GM23338 (cell line): ENCODE measurements around the gene WWOX. TPM values are rescaled to one million over a fixed set of nuclear protein-coding genes. Genes with fewer than 3 reads are reported as not detected.

Experiments
- ATAC-seq: fragments of 200-7000 bp; cut with Tn5 transposase; 3 replicates; pipeline ENCODE4 v1.9.1; 2020
- DNase-seq: peaks from one replicate; pipeline ENCODE4 v3.0.0-alpha.2; 2015; ENCODE audit warnings: low spot score
- H2AFZ ChIP-seq: fragments of 200-600 bp; sonication (generic); 2 replicates; pipeline ENCODE4 v1.8.0; 2016; ENCODE audit warnings: antibody characterized with exemption, mild to moderate bottlenecking, moderate library complexity
- H3F3A ChIP-seq: fragments of 200-600 bp; sonication (generic); replicated peaks from 2 replicates; pipeline ENCODE4 v1.8.0; 2017; ENCODE audit warnings: antibody characterized with exemption, mixed run types, low read depth
- H3K27ac ChIP-seq: fragments of 200-600 bp; sonication (generic); 2 replicates; pipeline ENCODE4 v1.6.1; 2016; ENCODE audit warnings: low read depth
- H3K27me3 ChIP-seq: fragments of 200-600 bp; sonication (generic); 2 replicates; pipeline ENCODE4 v1.8.0; 2016; ENCODE audit warnings: mild to moderate bottlenecking, mixed run types, moderate library complexity; ENCODE audit not compliant: insufficient read depth
- H3K36me3 ChIP-seq: fragments of 200-600 bp; sonication (generic); 2 replicates; pipeline ENCODE4 v1.8.0; 2016; ENCODE audit warnings: mild to moderate bottlenecking; ENCODE audit not compliant: insufficient read depth
- H3K4me1 ChIP-seq: fragments of 200-600 bp; sonication (generic); 2 replicates; pipeline ENCODE4 v1.8.0; 2016; ENCODE audit warnings: mild to moderate bottlenecking, moderate library complexity; ENCODE audit not compliant: insufficient read depth
- H3K4me2 ChIP-seq: fragments of 200-600 bp; sonication (generic); 2 replicates; pipeline ENCODE4 v1.7.1; 2017; ENCODE audit warnings: mixed run types
- H3K4me3 ChIP-seq: fragments of 200-600 bp; sonication (generic); 2 replicates; pipeline ENCODE4 v1.6.1; 2016; ENCODE audit warnings: mixed run types
- H3K79me2 ChIP-seq: fragments of 200-600 bp; sonication (generic); replicated peaks from 2 replicates; pipeline ENCODE4 v1.8.0; 2017; ENCODE audit warnings: mild to moderate bottlenecking; ENCODE audit not compliant: insufficient read depth
- H3K9me2 ChIP-seq: fragments of 200-600 bp; sonication (generic); 2 replicates; pipeline ENCODE4 v1.8.0; 2017; ENCODE audit not compliant: insufficient read depth
- H4K20me1 ChIP-seq: fragments of 200-600 bp; sonication (generic); replicated peaks from 2 replicates; pipeline ENCODE4 v1.8.0; 2017; ENCODE audit warnings: mild to moderate bottlenecking; ENCODE audit not compliant: insufficient read depth
- H3K27ac Mint-ChIP-seq: 2 replicates; pipeline ENCODE4 v1.8.0; 2020; ENCODE audit warnings: inconsistent platforms, mild to moderate bottlenecking, moderate library complexity, mixed read lengths
- H3K27me3 Mint-ChIP-seq: 3 replicates; pipeline ENCODE4 v1.8.0; 2022; ENCODE audit warnings: low read depth, mild to moderate bottlenecking, moderate library complexity, mixed read lengths, inconsistent platforms; ENCODE audit not compliant: insufficient read depth, poor library complexity
- H3K36me3 Mint-ChIP-seq: 3 replicates; pipeline ENCODE4 v1.8.0; 2021; ENCODE audit warnings: low read depth, mild to moderate bottlenecking, inconsistent platforms, moderate library complexity, mixed read lengths
- H3K4me1 Mint-ChIP-seq: 3 replicates; pipeline ENCODE4 v1.8.0; 2020; ENCODE audit warnings: mild to moderate bottlenecking, inconsistent platforms, mixed read lengths
- H3K4me3 Mint-ChIP-seq: 3 replicates; pipeline ENCODE4 v1.8.0; 2021; ENCODE audit warnings: moderate library complexity, mild to moderate bottlenecking, inconsistent platforms, mixed read lengths
- H3K9me3 Mint-ChIP-seq: 3 replicates; pipeline ENCODE4 v1.8.0; 2020; ENCODE audit warnings: moderate library complexity, mild to moderate bottlenecking, inconsistent platforms, mixed read lengths
- CREB1 ChIP-seq: fragments of 250-450 bp; sonication (Bioruptor Pico); IDR thresholded peaks from 2 replicates; pipeline ENCODE4 v1.5.0; 2020; ENCODE audit warnings: low read depth, mild to moderate bottlenecking, moderate library complexity
- EZH2 ChIP-seq: fragments of 200-600 bp; sonication (generic); IDR thresholded peaks from one replicate; pipeline ENCODE4 v1.8.0; 2017; ENCODE audit warnings: antibody characterized with exemption, mild to moderate bottlenecking, low read depth; ENCODE audit not compliant: unreplicated experiment
- EZH2phosphoT487 ChIP-seq: fragments of 200-600 bp; sonication (generic); IDR thresholded peaks from one replicate; pipeline ENCODE4 v1.8.1; 2018; ENCODE audit warnings: antibody characterized with exemption; ENCODE audit not compliant: unreplicated experiment
- JUNB ChIP-seq: IDR thresholded peaks from one replicate; pipeline ENCODE4 v1.6.1; 2016; ENCODE audit warnings: antibody characterized with exemption; ENCODE audit not compliant: unreplicated experiment
- NANOG ChIP-seq: IDR thresholded peaks from 2 replicates; pipeline ENCODE4 v1.6.1; 2016; ENCODE audit warnings: antibody characterized with exemption, borderline replicate concordance
- POLR2AphosphoS5 ChIP-seq: IDR thresholded peaks from 2 replicates; pipeline ENCODE4 v1.6.1; 2016; ENCODE audit warnings: antibody characterized with exemption, low read depth
- STAT1 ChIP-seq: IDR thresholded peaks from one replicate; pipeline ENCODE4 v1.6.1; 2016; ENCODE audit warnings: antibody characterized with exemption; ENCODE audit not compliant: unreplicated experiment
- ZNF114 ChIP-seq: fragments of 250-450 bp; sonication (Bioruptor Pico); IDR thresholded peaks from 2 replicates; pipeline ENCODE4 v1.5.0; 2020; ENCODE audit warnings: mild to moderate bottlenecking, moderate library complexity
- ZNF331 ChIP-seq: fragments of 250-450 bp; sonication (Bioruptor Pico); IDR thresholded peaks from 2 replicates; pipeline ENCODE4 v1.5.0; 2020; ENCODE audit warnings: low read depth, mild to moderate bottlenecking, moderate library complexity
- polyA plus RNA-seq: library from polyadenylated mRNA; unstranded; fragments of >200 nt; fragmentation: Nextera tagmentation; extraction: Ambion mirVana; gene quantifications from 2 replicates; pipeline ENCODE4 v1.2.1, GENCODE V29; 2016
- total RNA-seq: library from RNA; depleted of rRNA; stranded (reverse); fragments of >200 nt; shearing (Covaris generic); gene quantifications from 2 replicates; pipeline ENCODE4 v1.2.3, GENCODE V29; 2014
- TF ChIP-seq, protein P1 (sequence below): IDR thresholded peaks from 2 replicates; pipeline ENCODE4 v1.6.1; 2016; ENCODE audit warnings: antibody characterized with exemption
- TF ChIP-seq, protein P2 (sequence below): IDR thresholded peaks from one replicate; pipeline ENCODE4 v1.6.1; 2018; ENCODE audit warnings: antibody characterized with exemption; ENCODE audit not compliant: unreplicated experiment
- TF ChIP-seq, protein P3 (sequence below): fragments of 250-450 bp; sonication (Bioruptor Pico); IDR thresholded peaks from 2 replicates; pipeline ENCODE4 v1.5.0; 2020; ENCODE audit warnings: mild to moderate bottlenecking, moderate library complexity

WWOX gene
- total and polyA plus RNA-seq, 2 experiments from 2014 or later: 10.0 to 19.3 TPM

DNA sequence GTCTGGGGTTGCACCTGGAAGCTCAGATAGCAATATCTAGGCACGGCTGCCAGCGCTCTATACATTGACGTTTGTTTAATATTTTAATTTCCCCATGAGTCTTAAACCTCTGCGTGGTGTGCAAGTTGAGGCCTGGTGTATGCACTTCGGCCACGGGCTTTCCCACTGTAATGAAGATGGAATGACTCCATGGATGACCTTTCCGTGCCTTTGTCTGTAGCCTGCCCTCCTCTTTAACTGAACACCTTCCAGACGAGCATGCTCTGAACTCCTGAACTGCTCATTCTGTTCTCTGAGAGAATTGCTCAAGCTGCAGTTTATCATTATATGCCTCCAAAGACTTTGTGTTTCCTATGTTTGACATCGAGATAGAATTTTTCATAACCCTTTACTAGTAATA lies 438.8 kb downstream of the WWOX start:
- Histone ChIP-seq H3K27me3 (no peaks in the 10 kb centered on the region), H3F3A (no peaks in the 10 kb centered on the region), H3K9me2 (0 out of 2 replicates have a peak, but pooled peaks cover 2% of the 10 kb centered on the region), H3K36me3 (no peaks in the 10 kb centered on the region), H3K4me2 (no peak overlapping the region), H4K20me1 (no peaks in the 10 kb centered on the region), H3K79me2 (no peaks in the 10 kb centered on the region), H3K4me3 (no peak overlapping the region), H3K27ac (no peak overlapping the region), H2AFZ (no peak overlapping the region), H3K4me1 (no peaks in the 10 kb centered on the region)
- Mint-ChIP-seq H3K27ac (no peak overlapping the region), H3K36me3 (no peaks in the 10 kb centered on the region), H3K4me1 (no peaks in the 10 kb centered on the region), H3K9me3 (no peaks in the 10 kb centered on the region), H3K4me3 (no peak overlapping the region), H3K27me3 (peaks cover 3% of the 10 kb centered on the region)
- ATAC-seq (no peak), DNase-seq (no peak)
- TF ChIP-seq STAT1: no peak
- no peak for TF ChIP-seq EZH2

DNA sequence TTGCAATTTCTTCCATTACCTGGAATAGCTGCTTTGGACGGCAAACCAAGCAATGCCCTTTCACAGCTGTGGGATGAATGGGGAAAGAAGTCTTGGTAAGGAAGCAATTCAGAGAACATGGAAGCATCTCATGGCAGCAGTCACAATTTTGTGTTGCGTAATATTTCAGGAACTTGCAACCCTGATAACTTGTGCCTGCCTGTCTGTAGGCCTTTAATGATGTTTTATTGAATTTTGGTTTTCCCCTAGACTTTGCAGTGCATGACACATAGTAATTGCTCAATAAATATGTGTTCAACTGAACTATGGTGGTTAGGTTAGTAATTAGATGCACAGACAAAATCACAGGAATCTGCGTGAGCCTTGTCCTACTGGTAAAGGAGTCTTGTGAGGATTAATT lies 439.5 kb downstream of the WWOX start:
- Histone ChIP-seq H3K4me1 (no peaks in the 10 kb centered on the region), H3K9me2 (0 out of 2 replicates have a peak, but pooled peaks cover 2% of the 10 kb centered on the region), H3K27me3 (no peaks in the 10 kb centered on the region), H3F3A (no peaks in the 10 kb centered on the region), H2AFZ (no peak overlapping the region), H3K4me3 (no peak overlapping the region), H3K36me3 (no peaks in the 10 kb centered on the region), H3K27ac (no peak overlapping the region), H3K79me2 (no peaks in the 10 kb centered on the region), H3K4me2 (no peak overlapping the region), H4K20me1 (no peaks in the 10 kb centered on the region)
- H3K4me3 Mint-ChIP-seq: no peak overlapping the region
- H3K27ac Mint-ChIP-seq: no peak overlapping the region
- H3K4me1 Mint-ChIP-seq: no peaks in the 10 kb centered on the region
- no peaks in the 10 kb centered on the region for H3K36me3 Mint-ChIP-seq
- no peaks in the 10 kb centered on the region for H3K9me3 Mint-ChIP-seq
- H3K27me3 Mint-ChIP-seq: peaks cover 3% of the 10 kb centered on the region
- ATAC-seq: no peak
- no peak for DNase-seq
- no peak for TF ChIP-seq ZNF331 (CRISPR knock-in tag)
- TF ChIP-seq EZH2: no peak
- TF ChIP-seq, protein P1, sequence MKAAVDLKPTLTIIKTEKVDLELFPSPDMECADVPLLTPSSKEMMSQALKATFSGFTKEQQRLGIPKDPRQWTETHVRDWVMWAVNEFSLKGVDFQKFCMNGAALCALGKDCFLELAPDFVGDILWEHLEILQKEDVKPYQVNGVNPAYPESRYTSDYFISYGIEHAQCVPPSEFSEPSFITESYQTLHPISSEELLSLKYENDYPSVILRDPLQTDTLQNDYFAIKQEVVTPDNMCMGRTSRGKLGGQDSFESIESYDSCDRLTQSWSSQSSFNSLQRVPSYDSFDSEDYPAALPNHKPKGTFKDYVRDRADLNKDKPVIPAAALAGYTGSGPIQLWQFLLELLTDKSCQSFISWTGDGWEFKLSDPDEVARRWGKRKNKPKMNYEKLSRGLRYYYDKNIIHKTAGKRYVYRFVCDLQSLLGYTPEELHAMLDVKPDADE: no peak
- TF ChIP-seq CREB1 (CRISPR knock-in tag): no peak
- no peak for TF ChIP-seq STAT1
- no peak for TF ChIP-seq NANOG
- TF ChIP-seq JUNB: no peak
- no peak for TF ChIP-seq POLR2AphosphoS5
- TF ChIP-seq EZH2phosphoT487: no peak
- TF ChIP-seq, protein P2, sequence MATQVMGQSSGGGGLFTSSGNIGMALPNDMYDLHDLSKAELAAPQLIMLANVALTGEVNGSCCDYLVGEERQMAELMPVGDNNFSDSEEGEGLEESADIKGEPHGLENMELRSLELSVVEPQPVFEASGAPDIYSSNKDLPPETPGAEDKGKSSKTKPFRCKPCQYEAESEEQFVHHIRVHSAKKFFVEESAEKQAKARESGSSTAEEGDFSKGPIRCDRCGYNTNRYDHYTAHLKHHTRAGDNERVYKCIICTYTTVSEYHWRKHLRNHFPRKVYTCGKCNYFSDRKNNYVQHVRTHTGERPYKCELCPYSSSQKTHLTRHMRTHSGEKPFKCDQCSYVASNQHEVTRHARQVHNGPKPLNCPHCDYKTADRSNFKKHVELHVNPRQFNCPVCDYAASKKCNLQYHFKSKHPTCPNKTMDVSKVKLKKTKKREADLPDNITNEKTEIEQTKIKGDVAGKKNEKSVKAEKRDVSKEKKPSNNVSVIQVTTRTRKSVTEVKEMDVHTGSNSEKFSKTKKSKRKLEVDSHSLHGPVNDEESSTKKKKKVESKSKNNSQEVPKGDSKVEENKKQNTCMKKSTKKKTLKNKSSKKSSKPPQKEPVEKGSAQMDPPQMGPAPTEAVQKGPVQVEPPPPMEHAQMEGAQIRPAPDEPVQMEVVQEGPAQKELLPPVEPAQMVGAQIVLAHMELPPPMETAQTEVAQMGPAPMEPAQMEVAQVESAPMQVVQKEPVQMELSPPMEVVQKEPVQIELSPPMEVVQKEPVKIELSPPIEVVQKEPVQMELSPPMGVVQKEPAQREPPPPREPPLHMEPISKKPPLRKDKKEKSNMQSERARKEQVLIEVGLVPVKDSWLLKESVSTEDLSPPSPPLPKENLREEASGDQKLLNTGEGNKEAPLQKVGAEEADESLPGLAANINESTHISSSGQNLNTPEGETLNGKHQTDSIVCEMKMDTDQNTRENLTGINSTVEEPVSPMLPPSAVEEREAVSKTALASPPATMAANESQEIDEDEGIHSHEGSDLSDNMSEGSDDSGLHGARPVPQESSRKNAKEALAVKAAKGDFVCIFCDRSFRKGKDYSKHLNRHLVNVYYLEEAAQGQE: no peak
- TF ChIP-seq, protein P3, sequence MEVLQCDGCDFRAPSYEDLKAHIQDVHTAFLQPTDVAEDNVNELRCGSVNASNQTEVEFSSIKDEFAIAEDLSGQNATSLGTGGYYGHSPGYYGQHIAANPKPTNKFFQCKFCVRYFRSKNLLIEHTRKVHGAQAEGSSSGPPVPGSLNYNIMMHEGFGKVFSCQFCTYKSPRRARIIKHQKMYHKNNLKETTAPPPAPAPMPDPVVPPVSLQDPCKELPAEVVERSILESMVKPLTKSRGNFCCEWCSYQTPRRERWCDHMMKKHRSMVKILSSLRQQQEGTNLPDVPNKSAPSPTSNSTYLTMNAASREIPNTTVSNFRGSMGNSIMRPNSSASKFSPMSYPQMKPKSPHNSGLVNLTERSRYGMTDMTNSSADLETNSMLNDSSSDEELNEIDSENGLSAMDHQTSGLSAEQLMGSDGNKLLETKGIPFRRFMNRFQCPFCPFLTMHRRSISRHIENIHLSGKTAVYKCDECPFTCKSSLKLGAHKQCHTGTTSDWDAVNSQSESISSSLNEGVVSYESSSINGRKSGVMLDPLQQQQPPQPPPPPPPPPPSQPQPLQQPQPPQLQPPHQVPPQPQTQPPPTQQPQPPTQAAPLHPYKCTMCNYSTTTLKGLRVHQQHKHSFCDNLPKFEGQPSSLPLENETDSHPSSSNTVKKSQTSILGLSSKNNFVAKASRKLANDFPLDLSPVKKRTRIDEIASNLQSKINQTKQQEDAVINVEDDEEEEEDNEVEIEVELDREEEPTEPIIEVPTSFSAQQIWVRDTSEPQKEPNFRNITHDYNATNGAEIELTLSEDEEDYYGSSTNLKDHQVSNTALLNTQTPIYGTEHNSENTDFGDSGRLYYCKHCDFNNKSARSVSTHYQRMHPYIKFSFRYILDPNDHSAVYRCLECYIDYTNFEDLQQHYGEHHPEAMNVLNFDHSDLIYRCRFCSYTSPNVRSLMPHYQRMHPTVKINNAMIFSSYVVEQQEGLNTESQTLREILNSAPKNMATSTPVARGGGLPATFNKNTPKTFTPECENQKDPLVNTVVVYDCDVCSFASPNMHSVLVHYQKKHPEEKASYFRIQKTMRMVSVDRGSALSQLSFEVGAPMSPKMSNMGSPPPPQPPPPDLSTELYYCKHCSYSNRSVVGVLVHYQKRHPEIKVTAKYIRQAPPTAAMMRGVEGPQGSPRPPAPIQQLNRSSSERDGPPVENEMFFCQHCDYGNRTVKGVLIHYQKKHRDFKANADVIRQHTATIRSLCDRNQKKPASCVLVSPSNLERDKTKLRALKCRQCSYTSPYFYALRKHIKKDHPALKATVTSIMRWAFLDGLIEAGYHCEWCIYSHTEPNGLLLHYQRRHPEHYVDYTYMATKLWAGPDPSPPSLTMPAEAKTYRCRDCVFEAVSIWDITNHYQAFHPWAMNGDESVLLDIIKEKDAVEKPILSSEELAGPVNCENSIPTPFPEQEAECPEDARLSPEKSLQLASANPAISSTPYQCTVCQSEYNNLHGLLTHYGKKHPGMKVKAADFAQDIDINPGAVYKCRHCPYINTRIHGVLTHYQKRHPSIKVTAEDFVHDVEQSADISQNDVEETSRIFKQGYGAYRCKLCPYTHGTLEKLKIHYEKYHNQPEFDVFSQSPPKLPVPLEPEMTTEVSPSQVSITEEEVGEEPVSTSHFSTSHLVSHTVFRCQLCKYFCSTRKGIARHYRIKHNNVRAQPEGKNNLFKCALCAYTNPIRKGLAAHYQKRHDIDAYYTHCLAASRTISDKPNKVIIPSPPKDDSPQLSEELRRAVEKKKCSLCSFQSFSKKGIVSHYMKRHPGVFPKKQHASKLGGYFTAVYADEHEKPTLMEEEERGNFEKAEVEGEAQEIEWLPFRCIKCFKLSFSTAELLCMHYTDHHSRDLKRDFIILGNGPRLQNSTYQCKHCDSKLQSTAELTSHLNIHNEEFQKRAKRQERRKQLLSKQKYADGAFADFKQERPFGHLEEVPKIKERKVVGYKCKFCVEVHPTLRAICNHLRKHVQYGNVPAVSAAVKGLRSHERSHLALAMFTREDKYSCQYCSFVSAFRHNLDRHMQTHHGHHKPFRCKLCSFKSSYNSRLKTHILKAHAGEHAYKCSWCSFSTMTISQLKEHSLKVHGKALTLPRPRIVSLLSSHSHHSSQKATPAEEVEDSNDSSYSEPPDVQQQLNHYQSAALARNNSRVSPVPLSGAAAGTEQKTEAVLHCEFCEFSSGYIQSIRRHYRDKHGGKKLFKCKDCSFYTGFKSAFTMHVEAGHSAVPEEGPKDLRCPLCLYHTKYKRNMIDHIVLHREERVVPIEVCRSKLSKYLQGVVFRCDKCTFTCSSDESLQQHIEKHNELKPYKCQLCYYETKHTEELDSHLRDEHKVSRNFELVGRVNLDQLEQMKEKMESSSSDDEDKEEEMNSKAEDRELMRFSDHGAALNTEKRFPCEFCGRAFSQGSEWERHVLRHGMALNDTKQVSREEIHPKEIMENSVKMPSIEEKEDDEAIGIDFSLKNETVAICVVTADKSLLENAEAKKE (CRISPR knock-in tag): no peak
- no peak for TF ChIP-seq ZNF114 (CRISPR knock-in tag)
